Erythroblast (primary cell): ENCODE measurements around the gene GRB14.

Source experiments
- GATA1 ChIP-seq: IDR thresholded peaks from 2 replicates; pipeline ENCODE4 v1.6.1; 2011; ENCODE audit warnings: low read depth, mild to moderate bottlenecking, control low read depth, low read length, moderate library complexity
- POLR2A ChIP-seq: IDR thresholded peaks from 2 replicates; pipeline ENCODE4 v1.6.1; 2011; ENCODE audit warnings: mild to moderate bottlenecking, low read length

DNA sequence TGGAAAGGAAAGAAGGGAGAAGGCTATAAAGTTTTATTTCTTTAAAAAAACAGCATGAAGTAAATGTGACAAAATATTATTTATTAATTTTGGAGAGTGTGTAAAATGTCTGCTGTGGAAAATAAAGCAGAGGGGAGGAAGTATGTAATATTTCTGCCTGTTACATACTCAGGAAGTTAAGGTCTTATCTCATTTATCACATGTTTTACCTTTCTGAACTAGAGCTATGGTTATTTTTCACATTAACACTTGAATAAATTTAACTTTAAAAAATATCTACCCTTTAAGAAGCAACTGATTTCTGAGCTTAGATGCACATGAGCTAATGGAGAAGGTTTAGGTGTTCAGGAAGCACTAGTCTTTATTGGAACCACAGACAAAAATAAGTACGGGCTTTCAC is 148.3 kb downstream of the GRB14 start:
- TF ChIP-seq GATA1, result no peak
- no peak for TF ChIP-seq POLR2A
